ENCODE measurements around the gene TSEN2. TPM values are rescaled to one million over a fixed set of nuclear protein-coding genes. Genes with fewer than 3 reads are reported as not detected.
A peak's percentile ranks its signal among the peaks of the same experiment; 100 is the strongest.

TSEN2 gene
- total RNA-seq, 6 donors from 2014 or later: 14.6 to 27.2 (median 20.1) TPM

DNA sequence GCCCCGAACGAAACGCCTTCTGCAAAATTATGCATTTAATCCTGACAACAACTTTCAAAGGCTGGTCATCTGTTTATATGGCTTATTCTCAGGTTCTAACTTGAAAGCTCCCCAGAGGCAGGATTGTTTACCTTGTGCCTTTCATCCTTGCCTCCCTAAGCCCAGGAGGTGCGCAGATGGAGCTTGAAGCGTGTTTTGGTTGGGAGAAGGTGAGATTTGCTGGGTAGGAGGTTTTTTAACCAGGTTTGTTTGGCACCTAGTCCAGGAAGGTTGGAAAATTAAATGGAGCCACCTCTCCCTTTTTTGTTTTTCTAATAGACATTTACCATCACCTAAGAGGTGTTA lies 675 bp downstream of the TSEN2 start:
- ATAC-seq (ENCODE audit: low FRiP score in 2 of 2) (no peak), DNase-seq (no peak)
- WGBS, 2 donors: 6 to 10% methylated on average over 5 of the region's 5 CpGs
- TF ChIP-seq POLR2AphosphoS5 (IDR thresholded peaks at IDR 0.05) (no peak), POLR2A (IDR thresholded peaks at IDR 0.05) (no peak), EP300 (IDR thresholded peaks at IDR 0.05) (no peak)
- TF ChIP-seq, protein P1, sequence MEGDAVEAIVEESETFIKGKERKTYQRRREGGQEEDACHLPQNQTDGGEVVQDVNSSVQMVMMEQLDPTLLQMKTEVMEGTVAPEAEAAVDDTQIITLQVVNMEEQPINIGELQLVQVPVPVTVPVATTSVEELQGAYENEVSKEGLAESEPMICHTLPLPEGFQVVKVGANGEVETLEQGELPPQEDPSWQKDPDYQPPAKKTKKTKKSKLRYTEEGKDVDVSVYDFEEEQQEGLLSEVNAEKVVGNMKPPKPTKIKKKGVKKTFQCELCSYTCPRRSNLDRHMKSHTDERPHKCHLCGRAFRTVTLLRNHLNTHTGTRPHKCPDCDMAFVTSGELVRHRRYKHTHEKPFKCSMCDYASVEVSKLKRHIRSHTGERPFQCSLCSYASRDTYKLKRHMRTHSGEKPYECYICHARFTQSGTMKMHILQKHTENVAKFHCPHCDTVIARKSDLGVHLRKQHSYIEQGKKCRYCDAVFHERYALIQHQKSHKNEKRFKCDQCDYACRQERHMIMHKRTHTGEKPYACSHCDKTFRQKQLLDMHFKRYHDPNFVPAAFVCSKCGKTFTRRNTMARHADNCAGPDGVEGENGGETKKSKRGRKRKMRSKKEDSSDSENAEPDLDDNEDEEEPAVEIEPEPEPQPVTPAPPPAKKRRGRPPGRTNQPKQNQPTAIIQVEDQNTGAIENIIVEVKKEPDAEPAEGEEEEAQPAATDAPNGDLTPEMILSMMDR (IDR thresholded peaks at IDR 0.05): no peak
- Histone ChIP-seq H3K27me3 (no peaks in the 10 kb centered on the region), H3K27ac (peak overlapping the region; percentile 54 to 84 (median 74)), H3K9me3 (no peaks in the 10 kb centered on the region), H3K36me3 (peaks cover 0 to 1% (median 0%) of the 10 kb centered on the region in 4 donors), H3K4me1 (peaks cover 15 to 31% (median 18%) of the 10 kb centered on the region in 4 donors), H3K4me3 (peak overlapping the region; percentile 71 to 92 (median 76))

DNA sequence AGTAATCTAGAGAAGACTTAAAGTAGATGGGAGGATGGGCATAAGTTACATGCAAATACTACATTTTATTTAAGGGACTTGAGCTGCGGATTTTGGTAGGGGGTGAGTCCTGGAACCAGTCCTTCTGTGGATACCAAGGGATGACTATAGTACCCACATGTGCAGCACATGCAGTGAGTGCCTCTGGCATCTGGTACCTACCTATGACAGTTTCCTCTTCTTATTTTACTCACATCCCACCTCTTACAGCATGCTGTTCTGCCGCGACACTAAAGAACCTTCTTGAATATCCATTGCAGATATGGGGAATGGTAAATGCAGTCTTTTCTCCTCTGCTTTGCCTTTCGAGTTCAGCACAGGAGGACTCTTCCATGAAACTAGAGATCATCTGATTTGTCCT lies 1.7 kb downstream of the TSEN2 start:
- Histone ChIP-seq H3K27ac (no peak overlapping the region), H3K36me3 (peaks cover 0 to 10% (median 0%) of the 10 kb centered on the region in 4 donors), H3K4me3 (no peak overlapping the region), H3K27me3 (no peaks in the 10 kb centered on the region), H3K4me1 (peaks cover 13 to 29% (median 15%) of the 10 kb centered on the region in 4 donors), H3K9me3 (no peaks in the 10 kb centered on the region)
- 89% methylated on average over 4 of the region's 4 CpGs for WGBS, 2 donors
- ATAC-seq (ENCODE audit: low FRiP score in 2 of 2) (no peak), DNase-seq (no peak)
- TF ChIP-seq, protein P1 (IDR thresholded peaks at IDR 0.05): no peak
- TF ChIP-seq POLR2A (IDR thresholded peaks at IDR 0.05): no peak

DNA sequence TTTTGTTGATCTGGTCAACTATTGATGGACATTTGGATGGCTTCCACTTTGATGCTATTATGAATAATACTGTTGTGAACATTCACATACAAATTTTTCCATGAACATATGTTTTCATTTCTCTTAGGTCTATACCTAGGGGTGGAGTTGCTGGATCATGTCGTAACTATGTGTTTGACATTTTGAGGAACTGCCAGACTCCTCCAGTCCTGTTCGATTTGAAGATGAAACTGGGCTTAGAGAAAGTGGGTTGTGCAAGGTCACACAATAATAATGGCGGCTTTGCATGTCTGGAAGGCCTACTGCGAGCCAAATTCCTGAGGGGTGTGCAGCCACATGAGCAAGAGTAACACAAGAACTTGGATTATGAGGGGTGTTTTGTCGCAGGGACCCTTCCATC lies 2.6 kb downstream of the TSEN2 start:
- no peaks in the 10 kb centered on the region for H3K9me3 ChIP-seq
- peaks cover 13 to 29% (median 15%) of the 10 kb centered on the region in 4 donors for H3K4me1 ChIP-seq
- ATAC-seq (ENCODE audit: low FRiP score in 2 of 2) (no peak), DNase-seq (no peak)
- H3K36me3 ChIP-seq: peaks cover 0 to 10% (median 0%) of the 10 kb centered on the region in 4 donors
- no peaks in the 10 kb centered on the region for H3K27me3 ChIP-seq
- no peak overlapping the region for H3K4me3 ChIP-seq
- TF ChIP-seq EP300 (IDR thresholded peaks at IDR 0.05) (no peak), POLR2AphosphoS5 (IDR thresholded peaks at IDR 0.05) (no peak), POLR2A (IDR thresholded peaks at IDR 0.05) (no peak)
- TF ChIP-seq, protein P1 (IDR thresholded peaks at IDR 0.05): no peak
- H3K27ac ChIP-seq: no peak overlapping the region
- WGBS, 2 donors: 79% methylated on average over 5 of the region's 5 CpGs

DNA sequence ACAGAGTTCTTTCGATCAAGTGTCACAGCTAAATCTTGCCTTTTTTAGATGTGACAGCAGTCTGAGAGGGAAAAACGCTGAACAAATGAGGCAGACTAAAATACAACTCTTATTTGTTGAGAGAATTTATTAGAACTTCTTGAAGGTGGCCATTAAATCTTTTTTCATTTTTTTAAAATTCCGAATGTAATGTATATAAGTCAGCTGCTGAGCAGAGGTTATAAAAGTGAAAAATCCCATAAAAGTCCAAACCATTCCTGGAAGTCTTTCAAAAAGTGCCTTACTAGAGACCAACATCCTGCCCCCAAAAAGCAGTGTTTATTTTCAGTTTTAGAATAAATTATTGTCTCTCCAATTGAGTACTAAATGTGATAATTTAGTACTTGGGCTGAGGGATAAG lies 3.1 kb downstream of the TSEN2 start:
- H3K9me3 ChIP-seq: no peaks in the 10 kb centered on the region
- TF ChIP-seq, protein P1 (IDR thresholded peaks at IDR 0.05): no peak
- TF ChIP-seq POLR2AphosphoS5 (IDR thresholded peaks at IDR 0.05): no peak
- TF ChIP-seq EP300 (IDR thresholded peaks at IDR 0.05): no peak
- no peak overlapping the region for H3K27ac ChIP-seq
- no peak for DNase-seq
- no peak overlapping the region for H3K4me3 ChIP-seq
- no peak for ATAC-seq (ENCODE audit: low FRiP score in 2 of 2)
- WGBS, 2 donors: 96 to 98% methylated on average over 3 of the region's 3 CpGs
- H3K4me1 ChIP-seq: peaks cover 13 to 29% (median 15%) of the 10 kb centered on the region in 4 donors
- H3K27me3 ChIP-seq: no peaks in the 10 kb centered on the region
- peaks cover 0 to 10% (median 0%) of the 10 kb centered on the region in 4 donors for H3K36me3 ChIP-seq

DNA sequence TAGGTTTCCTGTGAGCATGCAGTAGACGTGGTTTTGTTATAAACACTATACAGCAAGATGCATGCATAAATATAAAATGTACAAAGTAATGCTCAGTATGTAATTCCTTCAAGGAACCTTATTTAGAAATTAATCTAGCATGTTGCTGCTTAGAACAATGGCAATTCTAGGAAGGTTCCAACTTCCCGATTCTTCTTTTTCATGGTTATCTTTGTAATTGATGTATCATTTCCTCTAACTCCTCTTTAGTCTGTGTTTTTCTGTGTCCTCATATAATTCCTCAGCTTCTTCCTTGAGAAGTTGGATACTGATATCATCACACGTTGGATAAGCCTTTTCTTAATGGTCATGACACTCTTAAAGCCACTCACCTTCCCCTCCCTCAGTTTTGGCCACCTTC lies 3.5 kb downstream of the TSEN2 start:
- Histone ChIP-seq H3K36me3 (peaks cover 0 to 12% (median 0%) of the 10 kb centered on the region in 4 donors), H3K9me3 (no peaks in the 10 kb centered on the region), H3K27ac (no peak overlapping the region), H3K4me3 (no peak overlapping the region), H3K4me1 (peaks cover 13 to 27% (median 15%) of the 10 kb centered on the region in 4 donors), H3K27me3 (no peaks in the 10 kb centered on the region)
- no peak for DNase-seq
- ATAC-seq (ENCODE audit: low FRiP score in 2 of 2): no peak
- 66% methylated on average over 3 of the region's 3 CpGs for WGBS, 2 donors
- TF ChIP-seq, protein P1 (IDR thresholded peaks at IDR 0.05): no peak
- TF ChIP-seq EP300 (IDR thresholded peaks at IDR 0.05) (no peak), POLR2AphosphoS5 (IDR thresholded peaks at IDR 0.05) (no peak), POLR2A (IDR thresholded peaks at IDR 0.05) (no peak)
